ENCODE measurements around the gene SNX6.
A peak's percentile ranks its signal among the peaks of the same experiment; 100 is the strongest.
"Not testable (repeated sequence)": the region's sequence is repeated elsewhere in the genome, so short reads cannot be mapped to it uniquely, and the experiment has no call there.

The SNX6 gene

DNA sequence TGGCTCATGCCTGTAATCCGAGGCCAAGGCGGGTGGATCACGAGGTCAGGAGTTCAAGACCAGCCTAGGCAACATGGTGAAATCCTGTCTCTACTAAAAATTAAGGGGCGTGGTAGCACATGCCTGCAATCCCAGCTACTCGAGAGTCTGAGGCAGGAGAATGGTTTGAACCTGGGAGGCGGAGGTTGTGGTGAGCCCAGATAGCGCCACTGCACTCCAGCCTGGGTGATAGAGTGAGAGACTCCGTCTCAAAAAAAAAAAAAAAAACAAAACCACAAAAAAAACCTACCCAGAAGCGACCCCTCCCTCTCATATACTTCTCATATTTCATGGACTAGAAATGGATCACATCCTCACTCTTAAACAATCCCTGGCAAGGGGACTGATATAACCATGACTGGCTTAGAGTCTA is 4.4 kb upstream of the SNX6 start:
- H3K27ac ChIP-seq (ENCODE audit: low read depth, low read length); H3K4me1 ChIP-seq (ENCODE audit: control insufficient read depth, insufficient read depth, low read length); H3K27me3 ChIP-seq (ENCODE audit: control insufficient read depth, insufficient read depth, low read length); H3K9ac ChIP-seq (ENCODE audit: low read length); H3K9me3 ChIP-seq (ENCODE audit: control insufficient read depth, insufficient read depth, low read depth, low read length); H3K4me3 ChIP-seq (ENCODE audit: low read depth, low read length); H3K36me3 ChIP-seq (ENCODE audit: control insufficient read depth, insufficient read depth, low read length): not testable (repeated sequence)

GRCh38 chr14:34633742-34634141 is 3.8 kb upstream of the SNX6 start:
- no peaks in the 10 kb centered on the region for H3K36me3 ChIP-seq (ENCODE audit: control insufficient read depth, insufficient read depth, low read length)
- no peak overlapping the region for H3K9ac ChIP-seq (ENCODE audit: low read length)
- H3K27me3 ChIP-seq (ENCODE audit: control insufficient read depth, insufficient read depth, low read length): no peaks in the 10 kb centered on the region
- no peak overlapping the region for H3K27ac ChIP-seq (ENCODE audit: low read depth, low read length)
- 0 out of 2 replicates have a peak, but pooled peaks cover 7% of the 10 kb centered on the region for H3K4me1 ChIP-seq (ENCODE audit: control insufficient read depth, insufficient read depth, low read length)
- H3K9me3 ChIP-seq (ENCODE audit: control insufficient read depth, insufficient read depth, low read depth, low read length): 0 out of 2 replicates have a peak, but pooled peaks cover 2% of the 10 kb centered on the region
- H3K4me3 ChIP-seq (ENCODE audit: low read depth, low read length): no peak overlapping the region

GRCh38 chr14:34632411-34632978 is 2.5 kb upstream of the SNX6 start:
- H3K9me3 ChIP-seq (ENCODE audit: control insufficient read depth, insufficient read depth, low read depth, low read length): 0 out of 2 replicates have a peak, but pooled peaks cover 2% of the 10 kb centered on the region
- H3K36me3 ChIP-seq (ENCODE audit: control insufficient read depth, insufficient read depth, low read length): no peaks in the 10 kb centered on the region
- H3K27ac ChIP-seq (ENCODE audit: low read depth, low read length): no peak overlapping the region
- no peak overlapping the region for H3K4me3 ChIP-seq (ENCODE audit: low read depth, low read length)
- H3K4me1 ChIP-seq (ENCODE audit: control insufficient read depth, insufficient read depth, low read length): 0 out of 2 replicates have a peak, but pooled peaks cover 10% of the 10 kb centered on the region
- no peak overlapping the region for H3K9ac ChIP-seq (ENCODE audit: low read length)
- H3K27me3 ChIP-seq (ENCODE audit: control insufficient read depth, insufficient read depth, low read length): no peaks in the 10 kb centered on the region

DNA sequence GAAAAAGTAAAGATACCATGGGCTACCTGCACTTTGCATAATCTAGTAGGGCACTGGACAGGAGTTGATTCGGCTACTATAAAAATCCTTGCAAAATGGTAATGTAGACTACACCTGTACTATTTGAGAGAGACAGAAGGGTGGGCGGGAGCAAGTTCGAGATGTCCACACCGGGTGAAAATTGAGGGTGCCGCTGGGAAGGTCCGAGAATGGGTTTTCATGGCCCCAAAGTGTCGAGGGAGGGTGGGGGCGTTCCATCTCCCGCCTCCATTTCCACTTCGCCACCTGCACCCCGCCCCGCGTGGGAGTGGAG is 648 bp downstream of the SNX6 start:
- Histone ChIP-seq H3K4me1 (ENCODE audit: control insufficient read depth, insufficient read depth, low read length) (0 out of 2 replicates have a peak, but pooled peaks cover 10% of the 10 kb centered on the region), H3K4me3 (ENCODE audit: low read depth, low read length) (peak overlapping the region; percentile 98), H3K27ac (ENCODE audit: low read depth, low read length) (peak overlapping the region; percentile 79; the same call in 1 of the 2 replicates), H3K27me3 (ENCODE audit: control insufficient read depth, insufficient read depth, low read length) (no peaks in the 10 kb centered on the region), H3K9ac (ENCODE audit: low read length) (peak overlapping the region; percentile 86), H3K36me3 (ENCODE audit: control insufficient read depth, insufficient read depth, low read length) (peaks cover 4% of the 10 kb centered on the region; the same call in 1 of the 2 replicates), H3K9me3 (ENCODE audit: control insufficient read depth, insufficient read depth, low read depth, low read length) (0 out of 2 replicates have a peak, but pooled peaks cover 2% of the 10 kb centered on the region)

DNA sequence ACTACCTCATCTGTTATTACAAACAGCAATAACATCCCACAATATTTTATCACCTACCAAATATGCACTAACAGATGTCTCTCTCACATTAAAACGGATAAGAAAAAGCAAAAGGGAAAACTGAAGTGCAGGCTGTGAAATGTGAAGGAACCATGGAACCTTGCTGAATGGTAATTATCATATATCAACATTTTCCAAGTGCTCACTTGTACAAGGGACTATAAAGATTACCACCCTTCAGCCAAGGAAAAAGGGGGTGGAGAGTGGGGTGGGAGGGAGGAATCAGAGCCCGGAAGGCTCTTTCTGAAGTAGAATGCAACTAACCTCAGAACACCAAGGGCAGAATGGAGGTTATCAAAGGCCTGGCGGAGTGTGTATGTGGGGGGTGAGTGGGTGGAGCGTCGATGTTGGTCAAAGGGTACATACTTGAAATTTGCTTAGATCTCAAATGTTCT is 1.2 kb downstream of the SNX6 start:
- H3K4me1 ChIP-seq (ENCODE audit: control insufficient read depth, insufficient read depth, low read length): 0 out of 2 replicates have a peak, but pooled peaks cover 10% of the 10 kb centered on the region
- H3K9ac ChIP-seq (ENCODE audit: low read length): no peak overlapping the region

DNA sequence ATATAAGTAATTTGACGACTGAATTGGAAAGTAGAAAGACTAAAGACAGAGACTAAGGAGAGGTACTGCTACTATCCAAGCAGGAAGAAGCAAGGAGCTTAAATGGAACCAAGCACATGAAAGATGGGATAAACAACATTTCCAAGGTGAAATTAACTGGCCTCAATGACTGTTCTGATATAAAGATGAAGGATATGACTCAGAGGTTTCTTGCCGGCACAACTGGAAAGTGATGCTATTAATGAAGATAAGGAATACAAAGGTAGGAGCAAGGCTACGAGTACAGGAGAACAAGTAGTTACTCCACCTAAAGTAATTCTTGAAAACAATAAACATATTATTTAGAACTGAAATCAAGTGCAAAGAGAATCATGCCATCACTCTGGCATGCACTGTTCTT is 6.4 kb downstream of the SNX6 start:
- H3K36me3 ChIP-seq (ENCODE audit: control insufficient read depth, insufficient read depth, low read length): peaks cover 34% of the 10 kb centered on the region
- no peaks in the 10 kb centered on the region for H3K27me3 ChIP-seq (ENCODE audit: control insufficient read depth, insufficient read depth, low read length)
- H3K9ac ChIP-seq (ENCODE audit: low read length): no peak overlapping the region
- H3K27ac ChIP-seq (ENCODE audit: low read depth, low read length): no peak overlapping the region
- H3K9me3 ChIP-seq (ENCODE audit: control insufficient read depth, insufficient read depth, low read depth, low read length): no peaks in the 10 kb centered on the region
- no peak overlapping the region for H3K4me3 ChIP-seq (ENCODE audit: low read depth, low read length)
- H3K4me1 ChIP-seq (ENCODE audit: control insufficient read depth, insufficient read depth, low read length): 0 out of 2 replicates have a peak, but pooled peaks cover 1% of the 10 kb centered on the region

More for the DNA sequence above, 1.2 kb downstream of the SNX6 start:
- no peaks in the 10 kb centered on the region for H3K27me3 ChIP-seq (ENCODE audit: control insufficient read depth, insufficient read depth, low read length)
- H3K36me3 ChIP-seq (ENCODE audit: control insufficient read depth, insufficient read depth, low read length): peaks cover 7% of the 10 kb centered on the region; the same call in 1 of the 2 replicates
- 0 out of 2 replicates have a peak, but pooled peaks cover 2% of the 10 kb centered on the region for H3K9me3 ChIP-seq (ENCODE audit: control insufficient read depth, insufficient read depth, low read depth, low read length)
- H3K4me3 ChIP-seq (ENCODE audit: low read depth, low read length): peak overlapping the region; percentile 98
- no peak overlapping the region for H3K27ac ChIP-seq (ENCODE audit: low read depth, low read length)

DNA sequence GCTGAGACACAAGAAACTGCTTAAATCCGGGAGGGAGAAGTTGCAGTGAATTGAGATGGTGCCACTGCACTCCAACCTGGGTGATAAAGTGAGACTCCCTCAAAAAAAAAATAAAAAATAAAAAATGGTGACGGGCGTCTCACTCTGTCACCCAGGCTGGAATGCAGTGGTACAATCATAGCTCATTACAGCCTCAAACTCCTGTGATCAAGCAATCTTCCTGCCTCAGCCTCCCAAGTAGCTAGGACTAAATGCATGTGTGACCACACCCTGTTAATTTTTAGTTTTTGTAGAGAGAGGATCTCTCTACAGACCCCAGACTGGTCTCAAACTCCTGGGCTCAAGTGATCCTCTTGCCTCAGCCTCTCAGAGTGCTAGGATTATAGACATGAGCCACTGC is 9.1 kb downstream of the SNX6 start:
- Histone ChIP-seq H3K4me1 (ENCODE audit: control insufficient read depth, insufficient read depth, low read length) (no peaks in the 10 kb centered on the region), H3K27me3 (ENCODE audit: control insufficient read depth, insufficient read depth, low read length) (no peaks in the 10 kb centered on the region), H3K27ac (ENCODE audit: low read depth, low read length) (no peak overlapping the region), H3K36me3 (ENCODE audit: control insufficient read depth, insufficient read depth, low read length) (peaks cover 45% of the 10 kb centered on the region), H3K9ac (ENCODE audit: low read length) (no peak overlapping the region), H3K9me3 (ENCODE audit: control insufficient read depth, insufficient read depth, low read depth, low read length) (no peaks in the 10 kb centered on the region), H3K4me3 (ENCODE audit: low read depth, low read length) (no peak overlapping the region)

GRCh38 chr14:34620115-34620514 is 9.8 kb downstream of the SNX6 start:
- H3K27ac ChIP-seq (ENCODE audit: low read depth, low read length): no peak overlapping the region
- H3K4me3 ChIP-seq (ENCODE audit: low read depth, low read length): no peak overlapping the region
- H3K4me1 ChIP-seq (ENCODE audit: control insufficient read depth, insufficient read depth, low read length): no peaks in the 10 kb centered on the region
- no peaks in the 10 kb centered on the region for H3K27me3 ChIP-seq (ENCODE audit: control insufficient read depth, insufficient read depth, low read length)
- peaks cover 42% of the 10 kb centered on the region for H3K36me3 ChIP-seq (ENCODE audit: control insufficient read depth, insufficient read depth, low read length)
- no peaks in the 10 kb centered on the region for H3K9me3 ChIP-seq (ENCODE audit: control insufficient read depth, insufficient read depth, low read depth, low read length)
- no peak overlapping the region for H3K9ac ChIP-seq (ENCODE audit: low read length)

DNA sequence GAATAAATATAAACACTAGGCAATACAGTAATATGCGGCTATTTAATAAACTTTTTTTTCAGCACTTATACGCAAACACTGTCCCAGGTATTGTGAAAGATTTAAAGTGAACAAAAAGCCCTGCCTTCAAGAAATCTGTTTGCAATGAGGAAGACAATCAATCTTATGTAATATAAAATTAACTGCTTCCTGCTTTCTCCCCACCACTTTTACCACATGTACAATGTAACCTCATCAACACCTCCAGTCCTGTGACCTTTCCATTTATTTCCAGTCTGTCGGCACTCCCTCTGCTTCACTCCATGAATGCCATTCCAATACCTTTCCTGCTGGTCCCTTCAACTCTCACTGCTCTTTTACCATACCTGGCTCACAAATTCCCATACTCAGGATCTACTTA is 10.5 kb downstream of the SNX6 start:
- Histone ChIP-seq H3K4me1 (ENCODE audit: control insufficient read depth, insufficient read depth, low read length) (no peaks in the 10 kb centered on the region), H3K27me3 (ENCODE audit: control insufficient read depth, insufficient read depth, low read length) (no peaks in the 10 kb centered on the region), H3K27ac (ENCODE audit: low read depth, low read length) (no peak overlapping the region), H3K9me3 (ENCODE audit: control insufficient read depth, insufficient read depth, low read depth, low read length) (no peaks in the 10 kb centered on the region), H3K36me3 (ENCODE audit: control insufficient read depth, insufficient read depth, low read length) (peaks cover 42% of the 10 kb centered on the region), H3K4me3 (ENCODE audit: low read depth, low read length) (no peak overlapping the region), H3K9ac (ENCODE audit: low read length) (no peak overlapping the region)

DNA sequence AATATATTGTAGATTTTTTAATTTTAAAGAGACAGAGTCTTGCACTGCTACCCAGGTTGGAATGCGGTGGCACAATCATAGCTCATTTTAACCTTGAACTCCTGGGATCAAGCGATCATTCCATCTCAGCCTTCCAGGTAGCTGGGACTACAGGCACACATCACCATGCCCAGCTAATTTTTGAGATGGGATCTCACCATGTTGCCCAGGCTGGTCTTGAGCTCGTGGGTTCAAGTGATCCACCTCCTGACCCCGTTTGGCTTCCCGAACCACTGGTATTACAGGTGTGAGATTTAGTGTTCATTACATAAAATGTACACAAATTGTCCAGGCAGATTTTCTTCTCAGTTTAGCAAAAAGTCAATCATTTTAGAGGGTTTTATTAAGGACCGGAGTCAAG is 13.6 kb downstream of the SNX6 start:
- H3K9me3 ChIP-seq (ENCODE audit: control insufficient read depth, insufficient read depth, low read depth, low read length): no peaks in the 10 kb centered on the region
- H3K4me3 ChIP-seq (ENCODE audit: low read depth, low read length): no peak overlapping the region
- no peak overlapping the region for H3K9ac ChIP-seq (ENCODE audit: low read length)
- no peaks in the 10 kb centered on the region for H3K4me1 ChIP-seq (ENCODE audit: control insufficient read depth, insufficient read depth, low read length)
- no peaks in the 10 kb centered on the region for H3K27me3 ChIP-seq (ENCODE audit: control insufficient read depth, insufficient read depth, low read length)
- peaks cover 27% of the 10 kb centered on the region for H3K36me3 ChIP-seq (ENCODE audit: control insufficient read depth, insufficient read depth, low read length)
- H3K27ac ChIP-seq (ENCODE audit: low read depth, low read length): no peak overlapping the region

DNA sequence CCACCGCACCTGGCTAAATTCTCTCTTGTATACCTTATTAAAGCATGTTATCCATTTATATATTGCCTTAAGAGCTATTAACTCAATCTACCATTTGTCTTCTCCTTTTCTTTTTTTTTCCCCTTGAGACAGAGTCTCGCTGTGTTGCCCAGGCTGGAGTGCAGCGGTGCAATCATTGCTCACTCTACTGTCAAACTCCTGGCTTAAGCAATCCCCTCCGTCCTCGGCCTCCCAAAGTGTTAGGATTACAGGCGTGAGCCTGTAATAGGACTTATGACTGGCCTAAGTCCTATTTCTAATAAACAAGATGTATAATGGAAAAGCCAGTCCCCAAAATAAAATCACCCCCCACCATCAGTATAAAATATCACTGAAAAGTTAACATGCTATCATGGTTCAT is 14.4 kb downstream of the SNX6 start:
- Histone ChIP-seq H3K9me3 (ENCODE audit: control insufficient read depth, insufficient read depth, low read depth, low read length) (no peaks in the 10 kb centered on the region), H3K27me3 (ENCODE audit: control insufficient read depth, insufficient read depth, low read length) (no peaks in the 10 kb centered on the region), H3K36me3 (ENCODE audit: control insufficient read depth, insufficient read depth, low read length) (peaks cover 26% of the 10 kb centered on the region), H3K4me1 (ENCODE audit: control insufficient read depth, insufficient read depth, low read length) (no peaks in the 10 kb centered on the region), H3K27ac (ENCODE audit: low read depth, low read length) (no peak overlapping the region), H3K4me3 (ENCODE audit: low read depth, low read length) (no peak overlapping the region), H3K9ac (ENCODE audit: low read length) (no peak overlapping the region)
